Prostate gland (tissue), 2 donors: ENCODE data around the gene CHCHD3.

Experiments used
- POLR2A ChIP-seq: fragments of 450-650 bp; IDR thresholded peaks from one replicate; pipeline ENCODE4 v1.6.1; 2016; ENCODE audit warnings: antibody characterized with exemption, mild to moderate bottlenecking
- TF ChIP-seq, protein P1 (sequence below), 4 experiments: fragments of 200-600 bp in 2 of 4; fragments of 450-650 bp in 2 of 4; sonication (generic) in 2 of 4; IDR thresholded peaks; 1 replicate in 3 of 4; 2 replicates in 1 of 4; pipeline ENCODE4 v1.5.1; 2016 to 2019; ENCODE audit warnings: antibody characterized with exemption in 4 of 4, mild to moderate bottlenecking in 2 of 4, moderate library complexity in 2 of 4

DNA sequence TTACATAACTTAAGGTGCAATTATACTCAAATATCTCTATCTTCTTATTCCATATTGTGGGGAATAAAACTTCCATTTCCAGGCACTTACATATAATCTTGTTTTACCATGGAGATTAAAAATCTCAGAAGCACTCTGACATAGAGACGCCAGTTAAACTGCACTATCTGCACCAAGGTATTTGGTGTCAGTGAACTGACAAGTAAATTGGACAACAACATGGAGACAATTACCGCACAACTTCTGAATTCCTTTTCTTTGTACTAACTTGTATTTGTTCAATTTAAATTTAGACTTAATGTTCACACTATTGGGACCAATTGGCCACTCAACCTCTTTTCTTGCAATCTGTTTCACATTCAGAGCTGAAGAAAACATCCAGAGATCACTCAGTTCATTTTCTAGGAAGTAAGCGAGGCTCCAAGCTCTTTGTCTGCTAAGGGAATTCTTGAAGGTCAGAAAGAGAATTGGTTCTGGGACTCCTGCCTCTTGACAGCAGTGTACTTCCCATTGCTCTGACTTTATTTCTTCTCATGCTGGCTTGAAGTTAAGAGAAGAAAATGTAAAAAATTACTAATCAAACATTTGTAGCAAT lies 184.7 kb downstream of the CHCHD3 start:
- TF ChIP-seq POLR2A = no peak
- TF ChIP-seq, protein P1, sequence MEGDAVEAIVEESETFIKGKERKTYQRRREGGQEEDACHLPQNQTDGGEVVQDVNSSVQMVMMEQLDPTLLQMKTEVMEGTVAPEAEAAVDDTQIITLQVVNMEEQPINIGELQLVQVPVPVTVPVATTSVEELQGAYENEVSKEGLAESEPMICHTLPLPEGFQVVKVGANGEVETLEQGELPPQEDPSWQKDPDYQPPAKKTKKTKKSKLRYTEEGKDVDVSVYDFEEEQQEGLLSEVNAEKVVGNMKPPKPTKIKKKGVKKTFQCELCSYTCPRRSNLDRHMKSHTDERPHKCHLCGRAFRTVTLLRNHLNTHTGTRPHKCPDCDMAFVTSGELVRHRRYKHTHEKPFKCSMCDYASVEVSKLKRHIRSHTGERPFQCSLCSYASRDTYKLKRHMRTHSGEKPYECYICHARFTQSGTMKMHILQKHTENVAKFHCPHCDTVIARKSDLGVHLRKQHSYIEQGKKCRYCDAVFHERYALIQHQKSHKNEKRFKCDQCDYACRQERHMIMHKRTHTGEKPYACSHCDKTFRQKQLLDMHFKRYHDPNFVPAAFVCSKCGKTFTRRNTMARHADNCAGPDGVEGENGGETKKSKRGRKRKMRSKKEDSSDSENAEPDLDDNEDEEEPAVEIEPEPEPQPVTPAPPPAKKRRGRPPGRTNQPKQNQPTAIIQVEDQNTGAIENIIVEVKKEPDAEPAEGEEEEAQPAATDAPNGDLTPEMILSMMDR (IDR thresholded peaks at IDR 0.05) = no peak
